NCI-H187 treated with DMSO at 0.1 percent for 48 hours (cell line): ENCODE data around the gene LTO1.
"Not testable (repeated sequence)": the region's sequence is repeated elsewhere in the genome, so short reads cannot be mapped to it uniquely, and the experiment has no call there.

Source experiments
- DNase-seq: peaks from one replicate; lab custom pipeline; 2025; lab: John Stamatoyannopoulos, UW

LTO1 gene

GRCh38 chr11:69700278-69701140 lies 25.4 kb upstream of the LTO1 start:
- no peak for DNase-seq

DNA sequence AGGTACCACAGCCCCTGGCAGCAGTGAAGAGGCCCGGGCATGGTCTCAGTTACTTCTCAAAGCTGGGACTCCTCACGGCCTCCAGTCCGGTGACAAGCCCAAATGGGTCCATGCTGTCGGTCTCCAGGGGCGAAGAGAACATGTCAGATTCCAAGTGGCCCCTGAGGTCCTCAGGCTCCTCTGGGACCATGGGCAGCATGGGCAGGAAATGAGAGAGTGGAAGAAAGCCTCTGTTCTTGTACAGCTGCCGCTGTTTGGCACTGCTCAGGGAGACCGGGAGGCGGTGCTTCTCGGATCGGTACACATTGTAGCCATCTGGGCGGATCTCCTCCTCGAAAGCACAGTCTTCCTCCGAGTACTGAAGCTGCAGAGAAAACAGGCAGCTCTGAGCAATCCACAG lies 24.1 kb upstream of the LTO1 start:
- DNase-seq, result no peak

GRCh38 chr11:69698362-69698761 lies 23.2 kb upstream of the LTO1 start:
- DNase-seq, result no peak

DNA sequence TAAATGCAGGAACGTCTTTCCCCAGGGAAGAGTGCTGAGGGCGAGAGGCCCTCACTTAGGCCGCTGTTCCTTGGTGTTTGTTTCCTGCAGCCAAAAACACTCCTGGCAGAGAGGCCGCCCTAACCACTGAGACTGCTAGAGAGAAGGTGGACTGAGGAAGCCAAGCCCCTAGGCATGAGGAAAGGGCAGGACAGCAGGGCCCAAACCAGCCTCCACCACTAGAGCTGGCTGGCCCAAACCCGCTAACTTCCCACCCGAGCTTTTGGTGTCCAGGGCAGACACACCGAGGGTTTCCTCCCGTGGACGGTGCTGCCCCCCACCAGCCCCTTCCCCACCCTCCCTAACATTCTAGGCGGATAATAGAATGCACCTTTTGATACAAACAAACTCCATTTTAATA lies 22.7 kb upstream of the LTO1 start:
- DNase-seq, result no peak

GRCh38 chr11:69697469-69697843 lies 22.3 kb upstream of the LTO1 start:
- DNase-seq, result no peak

DNA sequence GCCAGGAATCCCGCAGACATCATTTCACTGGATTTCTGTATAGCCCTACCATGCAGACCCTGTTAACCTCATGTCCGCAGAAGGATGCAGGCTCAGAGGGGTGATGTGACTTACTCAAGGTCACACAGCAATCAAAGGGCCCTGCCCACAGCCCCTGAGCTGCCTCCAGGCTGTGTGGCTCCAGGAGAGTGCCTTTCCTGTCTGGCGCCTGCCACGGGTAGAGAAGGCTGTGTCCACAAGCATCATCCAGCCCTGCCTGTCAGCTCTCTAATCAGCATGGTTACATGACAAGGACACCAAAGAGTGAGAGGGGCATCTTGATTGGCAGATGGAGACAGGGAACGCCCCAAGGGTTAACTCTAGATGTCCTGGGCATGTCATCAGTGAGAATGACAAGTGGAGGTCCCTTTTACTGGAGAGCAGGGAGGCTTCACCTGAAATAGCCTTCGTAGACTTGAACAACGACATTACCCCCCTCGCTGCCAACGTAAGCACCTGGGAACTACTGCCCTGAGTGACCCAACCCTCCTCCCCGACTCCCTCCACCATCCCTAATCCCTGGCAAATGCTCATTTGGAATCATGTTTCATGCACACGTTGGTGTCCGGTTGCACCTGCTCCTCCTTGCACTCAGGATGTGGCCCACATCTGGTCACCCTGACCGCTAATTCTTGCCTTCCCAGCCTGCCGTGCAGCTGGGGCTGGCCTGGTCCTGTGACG lies 21.8 kb upstream of the LTO1 start:
- DNase-seq, result no peak

- not testable (repeated sequence) for DNase-seq
Observed at GRCh38 chr11:69695995-69696394, 20.8 kb upstream of the LTO1 start.

- no peak for DNase-seq
Observed at GRCh38 chr11:69695581-69695980, 20.4 kb upstream of the LTO1 start.

DNA sequence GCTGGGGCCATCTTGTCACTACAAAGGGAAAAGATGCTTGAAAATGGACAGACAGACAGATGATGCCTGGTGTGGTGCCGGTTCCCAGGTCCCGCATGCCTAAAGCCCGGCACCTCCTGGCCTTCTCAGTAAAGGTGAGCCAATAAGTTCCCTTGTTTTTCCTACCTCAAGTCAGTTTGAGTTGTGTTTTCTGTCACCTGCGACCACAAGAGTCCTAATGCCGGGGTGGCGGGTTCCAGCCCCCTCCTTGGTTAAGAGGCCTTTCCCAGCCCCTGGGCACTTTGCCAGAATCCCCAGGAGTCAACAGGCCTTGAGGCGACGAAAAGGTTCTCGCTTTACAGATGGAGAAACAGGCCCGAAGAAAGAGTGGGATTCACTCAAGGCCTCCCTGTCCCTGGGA lies 19.6 kb upstream of the LTO1 start:
- DNase-seq, result no peak

GRCh38 chr11:69692422-69692821 lies 17.3 kb upstream of the LTO1 start:
- no peak for DNase-seq

GRCh38 chr11:69691463-69691862 lies 16.3 kb upstream of the LTO1 start:
- no peak for DNase-seq

DNA sequence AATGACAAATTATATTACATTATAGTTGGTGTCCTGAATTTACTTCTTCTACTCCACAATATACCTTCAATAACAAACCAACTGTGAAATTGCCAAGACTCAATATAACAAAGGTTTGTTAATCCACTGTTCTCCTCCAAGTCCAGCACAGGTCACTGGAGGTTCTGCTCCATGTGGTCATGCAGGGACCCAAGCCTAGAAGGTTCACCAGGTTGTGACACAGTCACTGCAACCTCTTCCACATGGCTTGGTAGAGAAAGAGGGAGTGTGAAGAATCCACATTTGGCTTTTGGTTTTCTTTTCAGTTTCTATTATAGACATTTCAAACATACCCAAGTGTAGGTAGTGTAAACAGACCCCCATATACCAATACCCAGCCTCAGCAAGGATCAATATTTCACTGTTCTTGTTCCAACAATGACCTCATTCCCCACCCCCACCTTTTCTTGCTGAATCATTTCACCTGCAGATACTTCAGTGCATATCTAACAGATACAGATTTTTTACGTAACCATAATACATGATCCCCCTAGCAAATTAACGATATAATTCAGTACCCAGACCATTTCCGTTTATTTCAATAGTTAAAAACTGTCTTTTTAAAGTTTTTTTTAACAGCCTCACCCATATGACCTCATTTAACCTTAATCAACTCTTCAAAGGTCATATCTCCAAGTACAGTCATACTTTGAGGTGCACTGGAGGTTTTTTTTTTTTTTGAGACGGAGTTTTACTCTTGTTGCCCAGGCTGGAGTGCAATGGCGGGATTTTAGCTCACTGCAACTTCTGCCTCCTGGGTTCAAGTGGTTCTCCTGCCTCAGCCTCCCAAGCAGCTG lies 14.5 kb upstream of the LTO1 start:
- DNase-seq, result no peak

DNA sequence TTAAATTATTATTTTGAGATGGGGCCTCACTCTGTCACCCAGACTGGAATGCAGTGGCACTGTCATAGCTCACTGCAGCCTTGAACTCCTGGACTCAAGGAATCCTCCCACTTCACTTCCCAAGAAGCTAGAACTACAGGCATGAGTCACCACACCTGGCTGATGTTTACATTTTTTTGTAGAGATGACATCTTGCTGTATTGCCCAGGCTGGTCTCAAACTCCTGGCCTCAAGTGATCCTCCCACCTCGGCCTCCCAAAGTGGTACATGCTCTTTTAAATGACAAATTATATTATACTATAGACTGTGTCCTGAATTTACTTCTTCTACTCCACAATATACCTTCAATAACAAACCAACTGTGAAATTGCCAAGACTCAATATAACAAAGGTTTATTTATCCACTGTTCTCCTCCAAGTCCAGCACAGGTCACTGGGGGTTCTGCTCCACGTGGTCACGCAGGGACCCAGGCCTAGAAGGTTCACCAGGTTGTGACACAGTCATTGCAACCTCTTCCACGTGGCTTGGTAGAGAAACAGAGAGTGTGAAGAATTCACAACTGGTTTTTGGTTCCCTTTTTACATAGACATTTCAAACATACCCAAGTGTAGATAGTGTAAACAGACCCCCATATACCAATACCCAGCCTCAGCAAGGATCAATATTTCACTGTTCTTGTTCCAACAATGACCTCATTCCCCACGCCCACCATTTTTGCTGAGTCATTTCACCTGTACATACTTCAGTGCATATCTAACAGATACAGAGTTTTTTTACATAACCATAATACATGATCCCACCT lies 13.0 kb upstream of the LTO1 start:
- not testable (repeated sequence) for DNase-seq

DNA sequence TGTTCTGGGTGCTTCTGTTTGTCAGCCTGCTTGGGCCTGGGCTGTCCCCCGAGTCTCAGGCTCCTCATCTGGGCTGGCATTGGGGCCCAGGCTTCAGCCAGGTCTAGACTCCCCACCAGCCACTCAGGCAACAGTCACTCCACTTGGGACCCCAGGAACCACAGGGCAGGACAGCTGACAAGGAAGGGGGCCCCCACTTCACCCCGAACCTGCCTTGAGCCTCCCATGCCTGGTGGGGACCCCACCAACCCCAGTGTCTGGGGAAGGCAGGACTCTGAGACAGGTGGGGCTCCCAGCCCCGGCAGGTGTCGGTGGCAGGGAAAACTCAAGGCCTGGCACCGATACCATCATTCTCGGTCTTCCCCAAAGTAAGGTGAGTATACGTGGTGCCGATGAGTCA lies 11.7 kb upstream of the LTO1 start:
- no peak for DNase-seq

DNA sequence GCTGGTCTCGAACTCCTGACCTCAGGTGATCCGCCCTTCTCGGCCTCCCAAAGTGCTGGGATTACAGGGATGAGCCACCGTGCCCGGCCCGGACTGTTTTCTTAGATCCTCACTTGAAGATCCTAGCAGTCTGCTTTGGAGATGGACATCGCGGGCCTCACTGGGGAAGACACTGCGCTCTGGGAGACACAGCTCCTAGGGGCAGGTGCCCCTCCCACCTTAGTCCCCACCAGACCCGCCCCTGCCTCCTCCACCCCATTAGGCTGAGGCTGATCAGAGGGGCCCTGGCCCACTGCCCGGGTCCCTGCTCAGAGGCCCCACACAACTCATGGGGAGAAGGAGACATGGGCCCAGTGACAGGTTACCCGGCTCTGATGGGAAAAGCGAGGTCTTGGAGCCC lies 11.3 kb upstream of the LTO1 start:
- DNase-seq, result no peak

DNA sequence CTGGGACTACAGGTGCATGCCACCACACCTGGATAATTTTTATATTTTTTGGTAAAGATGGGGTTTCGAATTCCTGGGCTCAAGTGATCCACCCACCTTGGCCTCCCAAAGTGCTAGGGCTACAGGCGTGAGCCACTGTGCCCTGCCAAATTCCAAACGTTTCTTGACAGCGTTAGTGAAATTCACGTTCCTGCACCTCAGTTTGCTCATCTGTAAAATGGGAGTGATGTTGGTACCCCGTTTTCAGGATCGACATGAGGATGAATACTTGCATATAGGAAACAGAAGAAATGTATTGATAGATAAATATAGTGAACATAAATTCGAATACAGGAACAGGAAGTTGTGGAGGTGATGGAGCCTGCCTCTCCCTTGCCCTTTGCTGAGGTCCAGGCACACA lies 10.2 kb upstream of the LTO1 start:
- no peak for DNase-seq

DNA sequence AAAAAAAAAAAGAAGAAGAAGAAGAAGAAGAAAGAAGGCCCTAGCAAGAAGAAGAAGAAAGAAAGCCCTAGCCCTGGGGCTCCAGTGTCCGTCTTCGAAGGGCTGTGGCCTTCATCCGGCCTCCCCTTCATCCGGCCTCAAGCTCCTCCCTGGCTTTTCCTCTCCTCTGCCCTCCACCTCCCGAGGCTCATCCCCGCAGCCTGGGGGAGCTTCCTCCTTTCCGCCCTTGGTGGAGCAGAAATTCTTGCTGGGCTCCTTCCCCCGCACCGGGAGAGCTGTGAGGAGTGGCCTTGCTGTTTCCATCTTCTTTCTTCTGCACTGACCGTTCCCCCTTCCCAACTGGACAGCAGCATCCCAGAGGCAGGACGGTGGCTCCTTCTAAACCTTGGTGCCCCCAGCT lies 9.5 kb upstream of the LTO1 start:
- no peak for DNase-seq

- DNase-seq, result no peak
Observed at GRCh38 chr11:69683764-69684333, 8.7 kb upstream of the LTO1 start.

DNA sequence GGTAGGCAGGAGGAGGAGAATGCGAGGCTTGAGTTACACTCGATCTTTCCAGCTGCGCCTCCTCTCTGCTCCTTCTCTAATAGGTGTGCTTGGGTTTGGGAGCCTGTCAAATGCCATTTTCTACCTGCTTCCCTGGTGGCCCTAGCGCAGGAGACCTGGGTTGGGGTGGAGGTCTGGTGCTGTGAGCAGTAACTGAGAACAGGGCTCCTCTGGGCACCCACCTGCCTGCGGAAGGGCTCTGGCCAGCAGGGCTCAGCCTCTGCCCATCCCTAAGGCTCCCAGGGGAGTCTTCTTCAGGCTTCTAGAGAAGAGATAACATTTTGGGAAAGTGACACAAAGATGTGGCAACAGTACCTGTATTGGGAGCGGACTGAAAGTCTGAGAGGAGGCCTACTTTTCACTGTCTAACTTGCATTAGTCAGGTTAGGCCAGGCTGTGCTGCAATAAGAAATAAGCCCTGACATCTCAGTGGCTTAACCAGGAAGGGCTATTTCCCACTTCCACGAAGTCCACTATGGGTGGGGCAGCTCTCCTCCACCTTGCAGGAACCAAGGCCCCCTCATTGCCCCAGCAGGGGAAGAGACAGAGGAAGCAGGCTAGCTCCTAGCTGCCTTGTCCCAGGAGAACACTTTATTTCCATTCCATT lies 7.7 kb upstream of the LTO1 start:
- no peak for DNase-seq

DNA sequence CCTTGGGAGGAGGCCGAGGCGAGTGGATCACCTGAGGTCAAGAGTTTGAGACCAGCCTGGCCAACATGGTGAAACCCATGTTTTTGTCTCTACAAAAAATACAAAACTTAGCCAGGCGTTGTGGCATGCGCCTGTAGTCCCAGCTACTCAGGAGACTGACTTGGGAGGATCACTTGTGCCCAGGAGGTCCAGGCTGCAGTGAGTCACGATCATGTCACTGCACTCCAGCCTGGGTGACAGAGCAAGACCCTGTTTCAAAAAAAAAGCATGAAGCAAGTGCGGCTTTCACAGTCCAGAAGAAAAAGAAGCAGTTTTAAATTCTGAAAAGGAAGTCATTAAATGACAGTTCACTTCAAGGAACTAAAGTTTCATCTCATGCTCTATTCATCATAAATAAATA lies 7.1 kb upstream of the LTO1 start:
- DNase-seq, result no peak

DNA sequence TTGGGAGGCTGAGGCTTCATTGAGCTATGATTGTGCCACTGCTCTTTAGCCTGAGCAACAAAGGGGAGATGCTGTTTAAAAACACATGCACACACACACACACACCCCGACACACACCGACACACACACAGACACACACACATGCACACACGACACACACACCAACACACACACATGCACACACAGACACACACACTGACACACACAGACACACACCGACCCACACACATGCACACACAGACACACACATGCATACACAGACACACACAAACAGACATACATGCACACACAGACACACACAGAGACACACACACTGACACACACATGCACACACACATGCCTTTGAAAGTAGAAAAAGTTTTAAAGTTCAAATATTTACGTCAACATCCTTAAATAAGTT lies 5.5 kb upstream of the LTO1 start:
- no peak for DNase-seq
